IPS-18a (cell line): ENCODE measurements around the gene DHRS3.
"Not testable (repeated sequence)": the region's sequence is repeated elsewhere in the genome, so short reads cannot be mapped to it uniquely, and the experiment has no call there.

Experiments
- H3K27ac ChIP-seq: one replicate; pipeline ENCODE4 v1.5.1; 2013; ENCODE audit warnings: low read length
- H3K27me3 ChIP-seq: one replicate; pipeline ENCODE4 v1.6.1; 2013; ENCODE audit warnings: mild to moderate bottlenecking, low read length; ENCODE audit not compliant: control insufficient read depth, insufficient read depth
- H3K36me3 ChIP-seq: one replicate; pipeline ENCODE4 v1.6.1; 2013; ENCODE audit warnings: low read depth, low read length; ENCODE audit not compliant: control insufficient read depth
- H3K4me1 ChIP-seq: one replicate; pipeline ENCODE4 v1.6.1; 2013; ENCODE audit warnings: low read depth, low read length; ENCODE audit not compliant: control insufficient read depth
- H3K4me3 ChIP-seq: one replicate; pipeline ENCODE4 v1.5.1; 2013; ENCODE audit warnings: low read length
- H3K9ac ChIP-seq: one replicate; pipeline ENCODE4 v1.6.1; 2013; ENCODE audit warnings: mild to moderate bottlenecking, low read length, moderate library complexity
- H3K9me3 ChIP-seq: one replicate; pipeline ENCODE4 v1.6.1; 2013; ENCODE audit warnings: low read depth, low read length; ENCODE audit not compliant: control insufficient read depth

The DHRS3 gene

GRCh38 chr1:12565966-12566352 lies 52.1 kb downstream of the DHRS3 start:
- Histone ChIP-seq H3K4me1 (no peaks in the 10 kb centered on the region), H3K36me3 (no peaks in the 10 kb centered on the region), H3K9ac (no peak overlapping the region), H3K27me3 (no peaks in the 10 kb centered on the region), H3K9me3 (no peaks in the 10 kb centered on the region), H3K27ac (no peak overlapping the region), H3K4me3 (no peak overlapping the region)

DNA sequence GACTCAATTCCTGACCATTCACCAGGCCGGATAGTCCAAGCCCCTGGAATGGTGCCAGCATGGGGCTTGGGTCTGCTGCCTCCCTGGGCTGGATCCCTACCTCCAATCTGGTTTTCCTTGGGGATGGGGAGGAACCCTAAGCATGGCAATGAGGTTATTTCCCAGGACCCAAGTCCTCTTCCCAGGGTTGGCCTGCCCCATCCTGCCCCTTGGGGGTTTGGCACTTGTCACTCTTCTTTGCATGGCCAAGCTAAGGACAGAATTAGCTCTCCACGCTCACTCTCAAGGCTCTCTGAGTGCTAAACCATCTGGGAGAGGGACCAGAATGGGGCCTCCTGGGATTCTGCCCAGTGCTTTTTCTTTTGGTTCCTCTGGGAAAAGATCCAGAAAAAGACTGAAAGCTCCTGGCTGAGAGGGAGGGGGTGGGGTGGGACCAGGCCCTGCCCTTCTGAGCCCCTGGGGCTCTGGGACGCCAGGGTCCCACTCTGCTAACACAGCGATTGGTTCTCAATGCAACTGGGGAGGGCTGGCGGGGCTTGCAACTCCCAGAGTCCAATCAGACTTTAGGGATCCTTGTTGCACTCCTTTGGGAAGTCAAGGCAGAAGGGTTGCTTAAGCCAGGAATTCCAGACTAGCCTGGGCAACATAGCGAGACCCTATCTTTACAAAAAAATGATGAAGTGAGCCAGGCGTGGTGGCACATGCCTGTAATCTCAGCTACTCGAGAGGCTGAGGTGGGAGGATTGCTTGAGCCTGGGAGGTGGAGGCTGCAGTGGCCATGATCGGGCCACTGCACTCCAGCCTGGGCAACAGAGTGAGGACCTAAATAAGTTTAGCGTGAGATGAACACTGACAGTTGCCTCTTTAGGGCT lies 52.7 kb downstream of the DHRS3 start:
- Histone ChIP-seq H3K4me3 (no peak overlapping the region), H3K27me3 (no peaks in the 10 kb centered on the region), H3K9ac (no peak overlapping the region), H3K27ac (no peak overlapping the region), H3K9me3 (no peaks in the 10 kb centered on the region), H3K36me3 (no peaks in the 10 kb centered on the region), H3K4me1 (no peaks in the 10 kb centered on the region)

GRCh38 chr1:12564251-12564650 lies 53.8 kb downstream of the DHRS3 start:
- H3K4me1 ChIP-seq, H3K9ac ChIP-seq, H3K27me3 ChIP-seq, H3K4me3 ChIP-seq, H3K9me3 ChIP-seq, H3K36me3 ChIP-seq, H3K27ac ChIP-seq: not testable (repeated sequence)

DNA sequence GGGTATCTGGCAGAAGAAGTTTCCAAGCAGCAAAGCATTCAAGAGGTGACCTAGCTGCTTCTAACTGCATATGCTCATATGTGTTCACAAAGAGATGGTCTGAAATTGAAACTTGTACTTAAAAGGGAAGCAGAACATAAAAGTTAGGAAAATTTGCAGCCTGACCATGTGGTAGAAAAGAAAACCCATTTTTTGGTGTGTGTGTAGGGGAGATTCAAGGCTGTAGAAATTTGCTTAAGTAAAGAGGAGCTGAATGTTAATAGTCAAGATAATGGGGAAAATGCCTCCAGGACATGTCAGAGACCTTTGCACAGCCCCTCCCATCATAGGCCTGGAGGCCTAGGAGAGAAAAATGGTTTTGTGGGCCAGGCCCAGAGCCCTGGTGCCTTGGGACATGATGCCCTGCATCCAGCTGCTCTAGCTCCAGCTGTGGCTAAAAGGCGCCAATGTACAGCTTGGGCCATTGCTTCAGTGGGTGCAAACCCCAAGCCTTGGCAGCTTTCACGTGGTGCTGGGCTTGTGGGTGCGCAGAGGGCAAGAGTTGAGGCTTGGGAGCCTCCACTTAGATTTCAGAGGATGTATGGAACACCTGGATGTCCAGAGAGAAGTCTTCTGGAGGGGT lies 54.9 kb downstream of the DHRS3 start:
- H3K4me3 ChIP-seq: no peak overlapping the region
- no peaks in the 10 kb centered on the region for H3K36me3 ChIP-seq
- H3K27ac ChIP-seq: no peak overlapping the region
- H3K27me3 ChIP-seq: no peaks in the 10 kb centered on the region
- no peak overlapping the region for H3K9ac ChIP-seq
- no peaks in the 10 kb centered on the region for H3K9me3 ChIP-seq
- no peaks in the 10 kb centered on the region for H3K4me1 ChIP-seq

GRCh38 chr1:12561121-12561520 lies 56.9 kb downstream of the DHRS3 start:
- H3K36me3 ChIP-seq: no peaks in the 10 kb centered on the region
- peaks cover 3% of the 10 kb centered on the region for H3K4me1 ChIP-seq
- H3K27ac ChIP-seq: no peak overlapping the region
- H3K27me3 ChIP-seq: no peaks in the 10 kb centered on the region
- H3K4me3 ChIP-seq: no peak overlapping the region
- no peaks in the 10 kb centered on the region for H3K9me3 ChIP-seq
- H3K9ac ChIP-seq: no peak overlapping the region

- Histone ChIP-seq H3K4me3 (no peak overlapping the region), H3K27me3 (no peaks in the 10 kb centered on the region), H3K4me1 (peaks cover 3% of the 10 kb centered on the region), H3K9ac (no peak overlapping the region), H3K9me3 (no peaks in the 10 kb centered on the region), H3K27ac (no peak overlapping the region), H3K36me3 (no peaks in the 10 kb centered on the region)
Observed at GRCh38 chr1:12556957-12557935, 60.8 kb downstream of the DHRS3 start.

- H3K27me3 ChIP-seq: no peaks in the 10 kb centered on the region
- no peaks in the 10 kb centered on the region for H3K36me3 ChIP-seq
- no peak overlapping the region for H3K9ac ChIP-seq
- H3K27ac ChIP-seq: no peak overlapping the region
- H3K9me3 ChIP-seq: no peaks in the 10 kb centered on the region
- H3K4me3 ChIP-seq: no peak overlapping the region
- peaks cover 3% of the 10 kb centered on the region for H3K4me1 ChIP-seq
Observed at GRCh38 chr1:12556368-12556930, 61.6 kb downstream of the DHRS3 start.

GRCh38 chr1:12555411-12556367 lies 62.3 kb downstream of the DHRS3 start:
- H3K9me3 ChIP-seq: no peaks in the 10 kb centered on the region
- H3K9ac ChIP-seq: no peak overlapping the region
- peaks cover 3% of the 10 kb centered on the region for H3K4me1 ChIP-seq
- H3K4me3 ChIP-seq: no peak overlapping the region
- no peaks in the 10 kb centered on the region for H3K27me3 ChIP-seq
- H3K36me3 ChIP-seq: no peaks in the 10 kb centered on the region
- no peak overlapping the region for H3K27ac ChIP-seq

- Histone ChIP-seq H3K4me3 (no peak overlapping the region), H3K27me3 (no peaks in the 10 kb centered on the region), H3K9ac (no peak overlapping the region), H3K9me3 (no peaks in the 10 kb centered on the region), H3K4me1 (peaks cover 3% of the 10 kb centered on the region), H3K27ac (no peak overlapping the region), H3K36me3 (no peaks in the 10 kb centered on the region)
Observed at GRCh38 chr1:12554521-12555305, 63.3 kb downstream of the DHRS3 start.

GRCh38 chr1:12553963-12554362 lies 64.0 kb downstream of the DHRS3 start:
- Histone ChIP-seq H3K27me3 (no peaks in the 10 kb centered on the region), H3K9me3 (no peaks in the 10 kb centered on the region), H3K36me3 (no peaks in the 10 kb centered on the region), H3K9ac (no peak overlapping the region), H3K27ac (no peak overlapping the region), H3K4me1 (peaks cover 3% of the 10 kb centered on the region), H3K4me3 (no peak overlapping the region)
